ENCODE results near the gene ZSCAN5A.
"Not testable (repeated sequence)": the region's sequence is repeated elsewhere in the genome, so short reads cannot be mapped to it uniquely, and the experiment has no call there.

ZSCAN5A gene

GRCh38 chr19:56207581-56207980, 107.1 kb downstream of the ZSCAN5A start:
- not testable (repeated sequence) for DNase-seq (ENCODE audit: low read depth, low spot score)

- no peak for DNase-seq (ENCODE audit: low read depth, low spot score)
These were observed 112.7 kb downstream of the ZSCAN5A start, which contains the start of gene ZSCAN5C for GRCh38 chr19:56201973-56202372. Gene ZSCAN5C (plus strand): TSS chr19:56202273. CDS start chr19:56205914, 3,641 bp downstream.

GRCh38 chr19:56199687-56200086, 115.0 kb downstream of the ZSCAN5A start:
- no peak for DNase-seq (ENCODE audit: low read depth, low spot score)

GRCh38 chr19:56197646-56198045, 117.0 kb downstream of the ZSCAN5A start, which contains the start of gene ZSCAN5B:
Gene ZSCAN5B (minus strand): TSS chr19:56197783. CDS start chr19:56193052, 4,731 bp downstream.
- not testable (repeated sequence) for DNase-seq (ENCODE audit: low read depth, low spot score)

- no peak for DNase-seq (ENCODE audit: low read depth, low spot score)
These were observed 120.5 kb downstream of the ZSCAN5A start for GRCh38 chr19:56193981-56194640.

- no peak for DNase-seq (ENCODE audit: low read depth, low spot score)
These were observed 122.9 kb downstream of the ZSCAN5A start for GRCh38 chr19:56191711-56192110.

GRCh38 chr19:56191115-56191514, 123.5 kb downstream of the ZSCAN5A start:
- DNase-seq (ENCODE audit: low read depth, low spot score) = no peak

- no peak for DNase-seq (ENCODE audit: low read depth, low spot score)
These were observed 124.9 kb downstream of the ZSCAN5A start for GRCh38 chr19:56189785-56190184.

GRCh38 chr19:56177564-56178243, 136.9 kb downstream of the ZSCAN5A start:
- no peak for DNase-seq (ENCODE audit: low read depth, low spot score)

GRCh38 chr19:56176881-56177280, 137.8 kb downstream of the ZSCAN5A start:
- no peak for DNase-seq (ENCODE audit: low read depth, low spot score)

GRCh38 chr19:56176310-56176709, 138.3 kb downstream of the ZSCAN5A start:
- DNase-seq (ENCODE audit: low read depth, low spot score) = not testable (repeated sequence)

GRCh38 chr19:56175861-56176307, 138.8 kb downstream of the ZSCAN5A start, which contains the start of gene GALP:
Gene GALP (plus strand): TSS chr19:56176008. CDS start chr19:56177109, 1,101 bp downstream.
- not testable (repeated sequence) for DNase-seq (ENCODE audit: low read depth, low spot score)

GRCh38 chr19:56174550-56174949, 140.1 kb downstream of the ZSCAN5A start:
- DNase-seq (ENCODE audit: low read depth, low spot score) = no peak

- no peak for DNase-seq (ENCODE audit: low read depth, low spot score)
These were observed 140.6 kb downstream of the ZSCAN5A start for GRCh38 chr19:56174086-56174485.

Measured in ELF-1 (cell line).